DLD1 (cell line): Measurements from ENCODE around the gene CNTN2.

Experiments used
- in situ Hi-C: cut with HindIII; loops from 2 replicates; pipeline ENCODE4 v1.10.0; 2017; ENCODE audit warnings: low sequenced_read_pairs

Gene CNTN2

GRCh38 chr1:205072286-205072685 lies 29.3 kb downstream of the CNTN2 start:
- in situ Hi-C loops, result no loop called here

GRCh38 chr1:205072881-205073280 lies 29.9 kb downstream of the CNTN2 start:
- in situ Hi-C loops, result no loop called here

GRCh38 chr1:205073511-205073910 lies 30.5 kb downstream of the CNTN2 start:
- in situ Hi-C loops, result no loop called here

GRCh38 chr1:205074084-205074483 lies 31.1 kb downstream of the CNTN2 start:
- in situ Hi-C loops, result no loop called here

GRCh38 chr1:205074513-205074912 lies 31.5 kb downstream of the CNTN2 start:
- in situ Hi-C loops, result no loop called here

- in situ Hi-C loops, result no loop called here
Observed at GRCh38 chr1:205075642-205076155, 32.7 kb downstream of the CNTN2 start.

- in situ Hi-C loops, result no loop called here
Observed at GRCh38 chr1:205076245-205076761, 33.3 kb downstream of the CNTN2 start.

GRCh38 chr1:205077158-205077933 lies 34.3 kb downstream of the CNTN2 start:
- in situ Hi-C loops, result no loop called here

- in situ Hi-C loops, result no loop called here
Observed at GRCh38 chr1:205077934-205078311, 34.9 kb downstream of the CNTN2 start.

- in situ Hi-C loops, result no loop called here
Observed at GRCh38 chr1:205082431-205082830, 39.4 kb downstream of the CNTN2 start.

- in situ Hi-C loops, result no loop called here
Observed at GRCh38 chr1:205084360-205084759, 41.3 kb downstream of the CNTN2 start, which contains the start of gene TMEM81. Gene TMEM81, minus strand, starts transcription at chr1:205084460. Its CDS starts 140 bp downstream, at chr1:205084320.

GRCh38 chr1:205088341-205088740 lies 45.3 kb downstream of the CNTN2 start:
- in situ Hi-C loops, result no loop called here

- in situ Hi-C loops, result no loop called here
Observed at GRCh38 chr1:205091043-205091740, 48.2 kb downstream of the CNTN2 start.

GRCh38 chr1:205095422-205095821 lies 52.4 kb downstream of the CNTN2 start:
- in situ Hi-C loops, result no loop called here

GRCh38 chr1:205098242-205098641 lies 55.2 kb downstream of the CNTN2 start:
- in situ Hi-C loops, result no loop called here

- in situ Hi-C loops, result no loop called here
Observed at GRCh38 chr1:205102404-205102803, 59.4 kb downstream of the CNTN2 start.

- in situ Hi-C loops, result no loop called here
Observed at GRCh38 chr1:205107327-205107726, 64.3 kb downstream of the CNTN2 start.

- in situ Hi-C loops, result no loop called here
Observed at GRCh38 chr1:205108464-205108863, 65.5 kb downstream of the CNTN2 start.

GRCh38 chr1:205109269-205109668 lies 66.3 kb downstream of the CNTN2 start:
- in situ Hi-C loops, result no loop called here

GRCh38 chr1:205109711-205110110 lies 66.7 kb downstream of the CNTN2 start:
- in situ Hi-C loops, result no loop called here

- in situ Hi-C loops, result no loop called here
Observed at GRCh38 chr1:205111354-205111753, 68.3 kb downstream of the CNTN2 start.

- in situ Hi-C loops, result no loop called here
Observed at GRCh38 chr1:205118752-205119151, 75.7 kb downstream of the CNTN2 start.
